ENCODE results near the gene ADGRL3.

DNA sequence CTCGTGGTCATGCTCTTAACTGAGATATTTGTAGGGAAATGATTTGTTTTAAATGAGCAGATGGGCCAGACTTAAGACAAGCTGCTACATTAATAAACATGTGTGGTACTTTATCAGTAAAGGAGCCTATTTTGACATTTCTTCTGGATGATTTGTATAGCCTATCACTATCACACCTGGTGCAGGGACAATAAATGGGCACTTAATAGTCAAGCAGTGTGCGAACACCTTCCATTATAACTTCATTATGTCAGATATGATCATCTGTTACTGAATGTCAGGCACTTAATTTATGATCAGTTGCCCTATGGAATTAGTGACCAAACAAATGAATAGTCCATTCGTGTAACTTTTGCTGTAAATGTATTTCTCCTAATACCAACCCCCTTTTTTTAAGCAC is 628.8 kb downstream of the ADGRL3 start:
- no peak for TF ChIP-seq JUND (IDR thresholded peaks at IDR 0.05)
- TF ChIP-seq, protein P1, sequence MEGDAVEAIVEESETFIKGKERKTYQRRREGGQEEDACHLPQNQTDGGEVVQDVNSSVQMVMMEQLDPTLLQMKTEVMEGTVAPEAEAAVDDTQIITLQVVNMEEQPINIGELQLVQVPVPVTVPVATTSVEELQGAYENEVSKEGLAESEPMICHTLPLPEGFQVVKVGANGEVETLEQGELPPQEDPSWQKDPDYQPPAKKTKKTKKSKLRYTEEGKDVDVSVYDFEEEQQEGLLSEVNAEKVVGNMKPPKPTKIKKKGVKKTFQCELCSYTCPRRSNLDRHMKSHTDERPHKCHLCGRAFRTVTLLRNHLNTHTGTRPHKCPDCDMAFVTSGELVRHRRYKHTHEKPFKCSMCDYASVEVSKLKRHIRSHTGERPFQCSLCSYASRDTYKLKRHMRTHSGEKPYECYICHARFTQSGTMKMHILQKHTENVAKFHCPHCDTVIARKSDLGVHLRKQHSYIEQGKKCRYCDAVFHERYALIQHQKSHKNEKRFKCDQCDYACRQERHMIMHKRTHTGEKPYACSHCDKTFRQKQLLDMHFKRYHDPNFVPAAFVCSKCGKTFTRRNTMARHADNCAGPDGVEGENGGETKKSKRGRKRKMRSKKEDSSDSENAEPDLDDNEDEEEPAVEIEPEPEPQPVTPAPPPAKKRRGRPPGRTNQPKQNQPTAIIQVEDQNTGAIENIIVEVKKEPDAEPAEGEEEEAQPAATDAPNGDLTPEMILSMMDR (IDR thresholded peaks at IDR 0.05; ENCODE audit: low read depth, low read length, missing input control), result no peak
- TF ChIP-seq FOXA1 (IDR thresholded peaks at IDR 0.05), result no peak
- no peak for TF ChIP-seq GABPA (IDR thresholded peaks at IDR 0.05 in 1 of 2, conservative IDR thresholded peaks at IDR 0.05 in 1 of 2)
- TF ChIP-seq, protein P2, sequence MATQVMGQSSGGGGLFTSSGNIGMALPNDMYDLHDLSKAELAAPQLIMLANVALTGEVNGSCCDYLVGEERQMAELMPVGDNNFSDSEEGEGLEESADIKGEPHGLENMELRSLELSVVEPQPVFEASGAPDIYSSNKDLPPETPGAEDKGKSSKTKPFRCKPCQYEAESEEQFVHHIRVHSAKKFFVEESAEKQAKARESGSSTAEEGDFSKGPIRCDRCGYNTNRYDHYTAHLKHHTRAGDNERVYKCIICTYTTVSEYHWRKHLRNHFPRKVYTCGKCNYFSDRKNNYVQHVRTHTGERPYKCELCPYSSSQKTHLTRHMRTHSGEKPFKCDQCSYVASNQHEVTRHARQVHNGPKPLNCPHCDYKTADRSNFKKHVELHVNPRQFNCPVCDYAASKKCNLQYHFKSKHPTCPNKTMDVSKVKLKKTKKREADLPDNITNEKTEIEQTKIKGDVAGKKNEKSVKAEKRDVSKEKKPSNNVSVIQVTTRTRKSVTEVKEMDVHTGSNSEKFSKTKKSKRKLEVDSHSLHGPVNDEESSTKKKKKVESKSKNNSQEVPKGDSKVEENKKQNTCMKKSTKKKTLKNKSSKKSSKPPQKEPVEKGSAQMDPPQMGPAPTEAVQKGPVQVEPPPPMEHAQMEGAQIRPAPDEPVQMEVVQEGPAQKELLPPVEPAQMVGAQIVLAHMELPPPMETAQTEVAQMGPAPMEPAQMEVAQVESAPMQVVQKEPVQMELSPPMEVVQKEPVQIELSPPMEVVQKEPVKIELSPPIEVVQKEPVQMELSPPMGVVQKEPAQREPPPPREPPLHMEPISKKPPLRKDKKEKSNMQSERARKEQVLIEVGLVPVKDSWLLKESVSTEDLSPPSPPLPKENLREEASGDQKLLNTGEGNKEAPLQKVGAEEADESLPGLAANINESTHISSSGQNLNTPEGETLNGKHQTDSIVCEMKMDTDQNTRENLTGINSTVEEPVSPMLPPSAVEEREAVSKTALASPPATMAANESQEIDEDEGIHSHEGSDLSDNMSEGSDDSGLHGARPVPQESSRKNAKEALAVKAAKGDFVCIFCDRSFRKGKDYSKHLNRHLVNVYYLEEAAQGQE (IDR thresholded peaks at IDR 0.05), result no peak
- TF ChIP-seq RAD21 (IDR thresholded peaks at IDR 0.05), result no peak
- TF ChIP-seq, protein P3, sequence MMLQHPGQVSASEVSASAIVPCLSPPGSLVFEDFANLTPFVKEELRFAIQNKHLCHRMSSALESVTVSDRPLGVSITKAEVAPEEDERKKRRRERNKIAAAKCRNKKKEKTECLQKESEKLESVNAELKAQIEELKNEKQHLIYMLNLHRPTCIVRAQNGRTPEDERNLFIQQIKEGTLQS (IDR thresholded peaks at IDR 0.05), result no peak
- no peak for TF ChIP-seq SP1 (IDR thresholded peaks at IDR 0.05)
- TF ChIP-seq, protein P4, sequence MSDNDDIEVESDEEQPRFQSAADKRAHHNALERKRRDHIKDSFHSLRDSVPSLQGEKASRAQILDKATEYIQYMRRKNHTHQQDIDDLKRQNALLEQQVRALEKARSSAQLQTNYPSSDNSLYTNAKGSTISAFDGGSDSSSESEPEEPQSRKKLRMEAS (IDR thresholded peaks at IDR 0.05), result no peak
- TF ChIP-seq TAF1 (conservative IDR thresholded peaks at IDR 0.05), result no peak
- no peak for TF ChIP-seq EGR1 (IDR thresholded peaks at IDR 0.05; ENCODE audit: low read depth in 2 of 2)
- TF ChIP-seq HNF4G (IDR thresholded peaks at IDR 0.05), result no peak
- no peak for TF ChIP-seq ZBTB33 (IDR thresholded peaks at IDR 0.05)

Measured in liver (tissue), 3 donors.